ENCODE results near the gene NOS1AP.

NOS1AP gene

DNA sequence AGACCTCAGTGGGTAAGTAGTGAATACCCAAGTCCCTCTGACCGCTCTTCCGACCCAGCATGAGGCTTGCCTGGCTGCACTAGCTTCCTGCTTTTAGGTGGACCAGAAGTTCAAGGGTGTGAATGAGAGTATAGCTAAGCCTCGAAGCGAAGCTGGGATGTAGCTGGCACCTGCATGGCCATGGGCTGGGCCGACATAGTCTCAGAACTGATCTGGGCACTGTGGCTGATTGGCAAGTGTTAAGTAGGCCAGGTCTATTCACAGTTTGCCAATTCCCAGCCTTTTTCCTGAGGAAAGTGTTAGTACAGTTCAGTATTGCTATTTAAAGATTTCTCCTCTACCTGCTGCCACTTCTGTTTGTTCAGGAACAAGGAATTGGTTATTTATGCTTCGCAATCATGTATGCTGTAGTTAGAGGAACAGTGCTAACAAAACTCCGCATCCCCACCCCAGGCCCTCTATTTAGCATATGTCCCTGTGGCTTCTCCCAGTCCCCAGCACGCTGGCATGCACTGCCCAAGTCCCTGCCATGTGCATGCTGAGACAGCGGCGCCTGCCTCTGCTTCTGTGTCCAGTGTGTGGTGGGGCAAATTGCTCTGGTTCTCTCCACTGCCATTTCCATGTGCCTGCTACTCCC, 290.9 kb downstream of the NOS1AP start:
- DNase-seq (ENCODE audit: low read depth in 1 of 2, low spot score in 1 of 2) = no peak

DNA sequence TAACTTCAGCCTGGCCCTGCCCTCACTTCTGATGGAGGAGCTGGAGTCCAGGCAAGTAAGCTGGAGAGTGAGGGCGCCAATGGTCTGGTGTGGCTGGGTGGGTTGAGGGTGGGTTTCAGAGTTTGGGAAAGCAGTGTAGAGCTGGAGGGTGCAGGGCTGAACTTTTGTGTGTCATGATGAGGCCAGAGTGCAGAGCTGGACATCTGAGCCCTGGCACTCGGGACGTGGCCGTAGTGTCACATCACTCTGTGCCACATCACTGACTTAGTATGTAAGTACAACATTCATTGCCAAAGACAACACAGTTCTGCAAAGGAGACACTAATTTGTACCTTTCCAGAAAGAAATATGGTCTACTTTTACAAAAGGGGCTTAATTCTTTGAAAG, 291.4 kb downstream of the NOS1AP start:
- no peak for DNase-seq (ENCODE audit: low read depth in 1 of 2, low spot score in 1 of 2)

GRCh38 chr1:162361349-162361748, 291.9 kb downstream of the NOS1AP start:
- no peak for DNase-seq (ENCODE audit: low read depth in 1 of 2, low spot score in 1 of 2)

DNA sequence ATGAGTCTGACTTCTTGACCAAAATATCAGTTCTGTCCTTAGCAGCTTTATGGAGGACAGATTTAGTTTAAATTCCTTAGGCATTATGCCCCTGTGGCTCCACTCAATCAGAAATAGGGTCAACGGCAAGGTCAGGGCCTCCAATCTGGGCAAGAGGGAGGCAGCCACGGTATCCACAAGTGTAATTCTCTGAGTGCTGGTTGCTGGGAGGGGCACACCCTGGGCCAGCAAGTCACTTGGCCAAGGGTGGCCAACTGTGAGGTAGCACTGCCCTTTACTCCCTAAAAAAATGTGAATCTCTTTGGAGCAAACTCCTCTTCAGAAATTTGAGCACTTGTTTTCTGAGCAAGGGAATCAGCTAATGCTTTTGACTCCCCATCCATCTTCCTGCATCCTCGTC, 294.3 kb downstream of the NOS1AP start:
- no peak for DNase-seq (ENCODE audit: low read depth in 1 of 2, low spot score in 1 of 2)

DNA sequence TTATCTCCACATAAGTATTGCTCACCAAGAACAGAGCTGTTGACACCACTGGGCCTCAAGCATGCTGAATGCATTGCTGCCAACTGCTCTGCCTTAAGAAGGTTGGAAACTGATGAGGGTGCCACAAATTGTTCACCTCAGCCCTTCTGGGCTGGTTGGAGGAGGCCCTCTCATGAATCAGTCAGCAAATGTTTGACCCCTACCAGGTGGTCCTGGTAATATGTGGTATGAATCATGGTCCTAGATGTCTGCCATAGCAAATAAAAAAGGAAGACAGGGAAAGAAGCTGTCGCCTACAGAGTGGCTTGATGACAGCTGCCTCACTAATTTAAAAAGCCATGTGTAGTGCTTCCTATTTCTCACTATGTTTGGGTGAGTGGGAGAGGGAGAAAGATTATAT, 295.0 kb downstream of the NOS1AP start:
- DNase-seq (ENCODE audit: low read depth in 1 of 2, low spot score in 1 of 2) = no peak

DNA sequence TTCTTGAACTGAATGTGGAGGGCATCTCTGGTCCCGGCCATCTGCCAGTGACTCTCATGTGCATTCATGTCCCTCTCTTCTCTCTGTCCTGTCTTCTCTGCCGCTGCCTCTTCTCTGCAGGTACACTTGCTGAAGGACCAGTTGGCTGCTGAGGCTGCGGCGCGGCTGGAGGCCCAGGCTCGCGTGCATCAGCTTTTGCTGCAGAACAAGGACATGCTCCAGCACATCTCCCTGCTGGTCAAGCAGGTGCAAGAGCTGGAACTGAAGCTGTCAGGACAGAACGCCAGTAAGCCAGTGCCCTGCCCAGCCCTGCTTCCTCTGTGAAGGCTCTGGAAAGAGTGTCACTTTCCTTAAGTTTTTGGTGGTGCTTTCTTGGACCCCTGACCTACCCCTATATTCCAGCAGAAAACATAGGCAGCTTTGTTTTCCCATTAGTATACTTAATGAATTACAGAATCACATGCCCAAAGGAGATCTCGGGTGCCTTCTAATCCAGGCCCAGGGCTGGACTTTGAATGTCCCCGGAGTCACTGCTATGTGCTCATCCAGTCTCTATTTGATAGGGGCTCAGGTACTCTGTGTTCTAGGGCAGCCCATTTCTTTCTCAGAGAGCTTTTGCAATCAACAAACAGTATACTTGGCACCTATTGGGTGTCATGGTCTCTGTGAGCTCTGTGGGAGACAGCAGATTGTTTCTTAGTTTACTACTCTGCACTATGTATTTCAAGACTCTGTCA, 296.0 kb downstream of the NOS1AP start:
- no peak for DNase-seq (ENCODE audit: low read depth in 1 of 2, low spot score in 1 of 2)

DNA sequence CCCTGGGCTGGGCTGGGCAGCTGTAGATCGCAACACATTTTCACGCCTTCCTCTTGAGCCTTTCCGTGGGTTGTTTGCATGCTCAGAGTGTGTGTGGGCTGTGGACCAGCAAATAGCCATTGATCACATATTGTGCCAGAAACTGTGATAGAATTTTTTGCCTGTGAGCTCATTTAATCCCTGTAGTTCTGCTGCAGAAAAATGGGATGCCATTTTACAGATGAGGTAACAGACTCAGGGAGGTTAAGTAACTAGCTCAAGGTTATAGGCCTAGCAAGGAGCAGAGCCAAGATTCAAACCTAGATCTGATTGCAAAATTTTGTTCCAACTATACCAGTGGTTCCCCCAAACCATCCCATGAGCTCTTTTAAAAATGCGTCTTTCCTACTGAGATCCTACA, 296.7 kb downstream of the NOS1AP start:
- no peak for DNase-seq (ENCODE audit: low read depth in 1 of 2, low spot score in 1 of 2)

DNA sequence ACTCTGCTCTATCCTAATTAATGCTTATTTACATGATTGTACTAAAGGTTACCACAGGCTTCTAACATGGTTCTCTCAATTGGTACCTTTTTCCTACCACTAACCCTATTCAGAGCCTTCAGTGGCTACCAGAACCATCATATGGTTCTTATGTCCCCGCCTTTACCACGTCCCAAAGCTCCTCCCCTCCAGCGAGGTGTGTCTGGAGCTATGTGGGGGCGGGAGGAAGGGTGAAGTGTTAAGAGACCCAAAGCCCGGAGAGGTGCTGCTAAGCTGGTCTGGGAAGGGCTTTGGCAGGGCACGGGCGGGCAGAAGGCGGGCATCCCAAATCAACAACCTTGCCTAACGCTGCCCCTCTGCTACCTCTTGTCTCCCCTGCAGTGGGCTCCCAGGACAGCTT, 297.2 kb downstream of the NOS1AP start:
- DNase-seq (ENCODE audit: low read depth in 1 of 2, low spot score in 1 of 2) = no peak

DNA sequence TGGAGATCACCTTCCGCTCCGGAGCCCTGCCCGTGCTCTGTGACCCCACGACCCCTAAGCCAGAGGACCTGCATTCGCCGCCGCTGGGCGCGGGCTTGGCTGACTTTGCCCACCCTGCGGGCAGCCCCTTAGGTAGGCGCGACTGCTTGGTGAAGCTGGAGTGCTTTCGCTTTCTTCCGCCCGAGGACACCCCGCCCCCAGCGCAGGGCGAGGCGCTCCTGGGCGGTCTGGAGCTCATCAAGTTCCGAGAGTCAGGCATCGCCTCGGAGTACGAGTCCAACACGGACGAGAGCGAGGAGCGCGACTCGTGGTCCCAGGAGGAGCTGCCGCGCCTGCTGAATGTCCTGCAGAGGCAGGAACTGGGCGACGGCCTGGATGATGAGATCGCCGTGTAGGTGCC, 297.6 kb downstream of the NOS1AP start:
- DNase-seq (ENCODE audit: low read depth in 1 of 2, low spot score in 1 of 2) = no peak

DNA sequence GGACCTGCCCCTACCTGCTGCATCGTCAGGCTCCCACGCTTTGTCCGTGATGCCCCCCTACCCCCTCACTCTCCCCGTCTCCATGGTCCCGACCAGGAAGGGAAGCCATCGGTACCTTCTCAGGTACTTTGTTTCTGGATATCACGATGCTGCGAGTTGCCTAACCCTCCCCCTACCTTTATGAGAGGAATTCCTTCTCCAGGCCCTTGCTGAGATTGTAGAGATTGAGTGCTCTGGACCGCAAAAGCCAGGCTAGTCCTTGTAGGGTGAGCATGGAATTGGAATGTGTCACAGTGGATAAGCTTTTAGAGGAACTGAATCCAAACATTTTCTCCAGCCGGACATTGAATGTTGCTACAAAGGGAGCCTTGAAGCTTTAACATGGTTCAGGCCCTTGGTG, 298.3 kb downstream of the NOS1AP start:
- DNase-seq (ENCODE audit: low read depth in 1 of 2, low spot score in 1 of 2) = no peak

DNA sequence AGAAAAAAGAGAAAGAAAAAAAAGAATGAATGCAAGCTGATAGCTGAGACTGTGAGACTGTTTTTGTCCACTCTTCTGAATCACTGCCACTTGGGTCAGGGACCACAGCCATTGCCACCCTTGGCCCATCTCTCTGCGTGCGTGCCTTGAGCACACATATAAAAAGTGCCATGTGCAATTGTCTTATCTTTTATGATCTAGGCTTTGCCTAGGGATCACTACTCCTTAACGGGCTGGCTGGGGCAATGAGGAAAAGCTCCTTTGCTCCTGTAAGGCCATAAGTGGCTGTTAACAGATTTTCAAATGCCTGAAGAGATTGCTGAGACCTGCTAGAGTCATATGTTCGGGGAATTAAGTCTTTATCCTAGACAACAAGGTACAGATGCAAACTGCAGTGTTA, 299.0 kb downstream of the NOS1AP start:
- DNase-seq (ENCODE audit: low read depth in 1 of 2, low spot score in 1 of 2) = no peak

DNA sequence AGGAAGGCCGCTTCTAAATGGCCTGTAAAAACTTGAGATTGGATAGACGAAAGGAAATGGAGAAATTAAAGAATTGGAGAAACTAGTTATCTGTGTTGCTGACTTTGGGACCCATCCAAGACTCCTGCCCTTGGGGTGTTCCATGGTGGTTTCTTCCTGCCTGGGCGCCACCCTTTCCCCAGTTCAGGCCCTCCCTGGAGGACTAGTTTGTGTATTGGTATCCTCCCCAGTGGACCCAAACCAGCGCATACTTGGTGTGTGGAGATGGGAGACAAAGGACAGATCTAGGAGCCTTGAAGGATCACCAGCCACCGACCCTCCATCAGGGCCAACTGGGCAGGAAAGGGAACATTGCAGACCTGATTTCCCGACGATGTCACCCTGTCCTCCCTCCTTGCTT, 300.1 kb downstream of the NOS1AP start:
- no peak for DNase-seq (ENCODE audit: low read depth in 1 of 2, low spot score in 1 of 2)

- no peak for DNase-seq (ENCODE audit: low read depth in 1 of 2, low spot score in 1 of 2)
Observed at GRCh38 chr1:162370161-162370560, 300.7 kb downstream of the NOS1AP start.

GRCh38 chr1:162370721-162371120, 301.2 kb downstream of the NOS1AP start:
- no peak for DNase-seq (ENCODE audit: low read depth in 1 of 2, low spot score in 1 of 2)

DNA sequence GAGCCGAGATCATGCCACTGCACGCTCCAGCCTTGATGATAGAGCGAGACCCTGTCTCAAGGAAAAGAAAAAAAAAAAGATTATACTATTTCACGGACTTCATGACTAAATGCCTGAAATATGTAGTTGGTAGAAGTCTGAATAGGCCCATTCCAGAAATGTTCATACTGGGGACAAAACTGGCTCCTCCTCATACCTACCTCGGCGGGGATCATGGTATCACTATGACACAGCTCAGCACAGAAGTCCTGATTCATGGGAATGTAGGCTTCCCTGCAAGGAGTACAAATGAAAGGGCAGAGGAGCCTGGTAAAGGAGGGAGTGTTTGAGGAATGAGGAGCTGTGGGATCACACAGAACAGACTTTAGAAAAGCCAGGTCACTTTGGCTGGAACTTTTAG, 302.1 kb downstream of the NOS1AP start:
- DNase-seq (ENCODE audit: low read depth in 1 of 2, low spot score in 1 of 2) = no peak

- no peak for DNase-seq (ENCODE audit: low read depth in 1 of 2, low spot score in 1 of 2)
Observed at GRCh38 chr1:162372159-162373071, 302.9 kb downstream of the NOS1AP start.

GRCh38 chr1:162373072-162373427, 303.6 kb downstream of the NOS1AP start:
- no peak for DNase-seq (ENCODE audit: low read depth in 1 of 2, low spot score in 1 of 2)

GRCh38 chr1:162373541-162374260, 304.2 kb downstream of the NOS1AP start:
- no peak for DNase-seq (ENCODE audit: low read depth in 1 of 2, low spot score in 1 of 2)

- no peak for DNase-seq (ENCODE audit: low read depth in 1 of 2, low spot score in 1 of 2)
Observed at GRCh38 chr1:162374406-162374805, 304.9 kb downstream of the NOS1AP start.

GRCh38 chr1:162375463-162375862, 306.0 kb downstream of the NOS1AP start:
- DNase-seq (ENCODE audit: low read depth in 1 of 2, low spot score in 1 of 2) = no peak

- DNase-seq (ENCODE audit: low read depth in 1 of 2, low spot score in 1 of 2) = no peak
Observed at GRCh38 chr1:162376691-162377090, 307.2 kb downstream of the NOS1AP start, which contains the start of gene SPATA46. Gene SPATA46, minus strand, starts transcription at chr1:162376854. Its CDS starts 64 bp downstream, at chr1:162376790.
